Measurements from ENCODE around the gene SLIT3. TPM values are rescaled to one million over a fixed set of nuclear protein-coding genes. Genes with fewer than 3 reads are reported as not detected.

The SLIT3 gene
- total RNA-seq, 4 donors from 2014 or later: 10.8 to 30.8 (median 18.4) TPM

DNA sequence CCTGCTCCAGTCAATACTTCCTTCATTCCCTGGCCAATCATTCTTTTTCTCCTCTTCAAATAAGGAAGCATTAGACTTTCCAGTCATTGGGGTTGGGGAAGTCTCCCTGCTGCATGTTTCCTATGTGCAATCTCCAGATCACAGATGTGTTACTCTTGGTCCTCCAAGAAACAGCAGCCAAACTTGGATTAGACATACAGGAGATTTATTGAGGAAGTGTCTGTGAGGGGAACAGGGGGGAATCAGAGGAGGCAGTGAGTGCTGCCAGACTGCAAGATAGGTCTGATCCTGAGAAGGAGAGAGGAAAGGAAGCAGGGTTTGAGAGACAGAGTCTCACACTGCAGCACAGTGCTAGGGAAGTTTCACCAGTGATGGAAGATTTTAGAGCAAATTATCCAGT lies 40.6 kb upstream of the SLIT3 start:
- Histone ChIP-seq H3K27me3 (no peaks in the 10 kb centered on the region), H3K4me3 (no peak overlapping the region), H3K27ac (no peak overlapping the region), H3K36me3 (no peaks in the 10 kb centered on the region), H3K4me1 (no peaks in the 10 kb centered on the region), H3K9me3 (no peaks in the 10 kb centered on the region)
- no peak for TF ChIP-seq POLR2A (IDR thresholded peaks at IDR 0.05)
- TF ChIP-seq, protein P1, sequence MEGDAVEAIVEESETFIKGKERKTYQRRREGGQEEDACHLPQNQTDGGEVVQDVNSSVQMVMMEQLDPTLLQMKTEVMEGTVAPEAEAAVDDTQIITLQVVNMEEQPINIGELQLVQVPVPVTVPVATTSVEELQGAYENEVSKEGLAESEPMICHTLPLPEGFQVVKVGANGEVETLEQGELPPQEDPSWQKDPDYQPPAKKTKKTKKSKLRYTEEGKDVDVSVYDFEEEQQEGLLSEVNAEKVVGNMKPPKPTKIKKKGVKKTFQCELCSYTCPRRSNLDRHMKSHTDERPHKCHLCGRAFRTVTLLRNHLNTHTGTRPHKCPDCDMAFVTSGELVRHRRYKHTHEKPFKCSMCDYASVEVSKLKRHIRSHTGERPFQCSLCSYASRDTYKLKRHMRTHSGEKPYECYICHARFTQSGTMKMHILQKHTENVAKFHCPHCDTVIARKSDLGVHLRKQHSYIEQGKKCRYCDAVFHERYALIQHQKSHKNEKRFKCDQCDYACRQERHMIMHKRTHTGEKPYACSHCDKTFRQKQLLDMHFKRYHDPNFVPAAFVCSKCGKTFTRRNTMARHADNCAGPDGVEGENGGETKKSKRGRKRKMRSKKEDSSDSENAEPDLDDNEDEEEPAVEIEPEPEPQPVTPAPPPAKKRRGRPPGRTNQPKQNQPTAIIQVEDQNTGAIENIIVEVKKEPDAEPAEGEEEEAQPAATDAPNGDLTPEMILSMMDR (IDR thresholded peaks at IDR 0.05): no peak
- TF ChIP-seq EP300 (IDR thresholded peaks at IDR 0.05): no peak
- no peak for TF ChIP-seq POLR2AphosphoS5 (IDR thresholded peaks at IDR 0.05)
- no peak for DNase-seq (ENCODE audit: low spot score in 2 of 2)

DNA sequence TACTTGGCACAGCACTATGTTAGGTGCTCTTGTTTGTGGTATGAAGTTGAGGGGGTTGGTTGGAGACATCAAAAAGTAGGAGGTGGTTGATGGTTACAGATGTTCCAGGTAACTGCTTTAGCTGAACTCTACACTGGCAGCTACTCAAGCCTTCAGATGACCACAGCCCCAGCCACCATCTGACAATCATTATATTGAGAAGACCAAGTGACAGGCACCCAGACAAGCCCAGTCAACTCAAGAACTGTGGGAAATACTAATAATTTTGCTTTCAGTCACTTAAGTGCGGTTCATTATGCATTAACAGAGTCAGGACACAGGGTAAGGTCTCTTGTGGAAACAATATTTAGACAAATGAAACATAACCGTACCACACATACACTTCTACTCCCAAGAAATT lies 38.9 kb upstream of the SLIT3 start:
- DNase-seq (ENCODE audit: low spot score in 2 of 2): no peak
- Histone ChIP-seq H3K4me1 (no peaks in the 10 kb centered on the region), H3K27ac (no peak overlapping the region), H3K27me3 (no peaks in the 10 kb centered on the region), H3K4me3 (no peak overlapping the region), H3K36me3 (no peaks in the 10 kb centered on the region), H3K9me3 (no peaks in the 10 kb centered on the region)
- no peak for TF ChIP-seq POLR2AphosphoS5 (IDR thresholded peaks at IDR 0.05)
- TF ChIP-seq, protein P1 (IDR thresholded peaks at IDR 0.05): no peak
- TF ChIP-seq POLR2A (IDR thresholded peaks at IDR 0.05): no peak
- no peak for TF ChIP-seq EP300 (IDR thresholded peaks at IDR 0.05)
- WGBS: 97% methylated on average over 2 of the region's 2 CpGs

DNA sequence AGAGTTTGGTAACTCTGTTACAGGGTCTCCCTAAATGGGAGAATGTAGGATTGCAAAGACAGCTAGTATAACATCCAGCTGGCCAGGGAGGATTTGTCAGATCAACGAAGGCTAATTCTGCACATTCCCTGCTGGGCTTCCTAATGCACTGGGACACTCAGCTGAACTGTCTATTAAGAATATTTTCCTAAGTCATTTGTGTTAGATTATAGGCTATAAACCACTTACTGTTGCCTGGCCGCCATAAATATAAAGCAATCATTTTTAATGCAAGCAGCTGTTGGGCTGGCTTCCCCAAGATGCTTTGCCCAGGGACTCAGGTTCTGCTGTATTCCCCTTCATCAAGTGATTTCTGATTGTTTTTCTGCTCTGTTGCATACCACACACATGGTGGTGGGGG lies 35.3 kb upstream of the SLIT3 start:
- no peak for TF ChIP-seq POLR2AphosphoS5 (IDR thresholded peaks at IDR 0.05)
- TF ChIP-seq, protein P1 (IDR thresholded peaks at IDR 0.05): no peak
- TF ChIP-seq POLR2A (IDR thresholded peaks at IDR 0.05): no peak
- no peak for TF ChIP-seq EP300 (IDR thresholded peaks at IDR 0.05)
- no peaks in the 10 kb centered on the region for H3K9me3 ChIP-seq
- no peaks in the 10 kb centered on the region for H3K36me3 ChIP-seq
- no peak for DNase-seq (ENCODE audit: low spot score in 2 of 2)
- no peak overlapping the region for H3K27ac ChIP-seq
- H3K4me3 ChIP-seq: no peak overlapping the region
- 65% methylated on average over 2 of the region's 2 CpGs for WGBS
- no peaks in the 10 kb centered on the region for H3K27me3 ChIP-seq
- no peaks in the 10 kb centered on the region for H3K4me1 ChIP-seq

DNA sequence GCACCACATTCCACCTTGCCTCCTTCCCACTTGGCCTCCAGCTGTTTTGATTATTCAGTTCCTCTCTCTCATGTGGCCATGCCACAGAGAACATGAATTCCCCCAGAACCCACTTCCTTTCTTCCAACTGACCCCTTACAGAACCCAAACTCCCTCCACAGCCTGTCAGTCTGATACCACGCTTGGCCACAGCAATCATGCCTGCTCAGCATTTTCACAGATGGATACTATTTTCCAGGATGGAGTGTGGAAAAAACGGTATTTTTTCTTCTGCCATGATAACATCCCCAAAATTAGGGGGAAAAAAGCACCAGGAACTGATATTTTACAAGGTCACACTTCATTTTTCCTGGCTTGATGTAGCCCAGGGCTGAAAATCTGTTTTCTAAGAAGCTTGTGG lies 34.9 kb upstream of the SLIT3 start:
- Histone ChIP-seq H3K4me1 (no peaks in the 10 kb centered on the region), H3K27ac (no peak overlapping the region), H3K4me3 (no peak overlapping the region), H3K9me3 (no peaks in the 10 kb centered on the region), H3K27me3 (no peaks in the 10 kb centered on the region), H3K36me3 (no peaks in the 10 kb centered on the region)
- DNase-seq (ENCODE audit: low spot score in 2 of 2): no peak
- TF ChIP-seq POLR2AphosphoS5 (IDR thresholded peaks at IDR 0.05): no peak
- no peak for TF ChIP-seq EP300 (IDR thresholded peaks at IDR 0.05)
- TF ChIP-seq, protein P1 (IDR thresholded peaks at IDR 0.05): no peak
- no peak for TF ChIP-seq POLR2A (IDR thresholded peaks at IDR 0.05)
- 75% methylated on average over 2 of the region's 2 CpGs for WGBS

DNA sequence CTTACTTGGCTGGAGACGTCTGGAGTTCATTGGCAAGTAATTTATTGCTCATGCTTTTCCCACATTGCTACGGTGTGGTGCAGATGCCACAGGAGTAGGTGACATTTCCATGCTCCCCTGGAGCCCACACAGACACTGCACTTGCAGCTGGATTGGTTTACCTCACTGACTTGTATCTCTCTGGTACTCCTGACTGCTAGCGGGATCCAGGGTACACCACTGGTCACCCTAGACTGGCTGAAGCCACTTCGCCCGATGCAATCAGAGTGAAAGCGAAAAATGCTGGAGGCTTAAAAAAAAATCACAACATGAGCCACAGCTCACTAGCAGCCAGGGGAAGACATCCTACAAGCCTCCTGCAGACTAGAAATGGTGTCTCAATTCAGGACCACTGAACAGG lies 32.6 kb upstream of the SLIT3 start:
- Histone ChIP-seq H3K27me3 (no peaks in the 10 kb centered on the region), H3K36me3 (no peaks in the 10 kb centered on the region), H3K27ac (no peak overlapping the region), H3K9me3 (no peaks in the 10 kb centered on the region), H3K4me1 (no peaks in the 10 kb centered on the region), H3K4me3 (no peak overlapping the region)
- WGBS: 68% methylated on average over 6 of the region's 6 CpGs
- no peak for DNase-seq (ENCODE audit: low spot score in 2 of 2)
- TF ChIP-seq, protein P1 (IDR thresholded peaks at IDR 0.05): no peak
- no peak for TF ChIP-seq EP300 (IDR thresholded peaks at IDR 0.05)
- no peak for TF ChIP-seq POLR2A (IDR thresholded peaks at IDR 0.05)
- no peak for TF ChIP-seq POLR2AphosphoS5 (IDR thresholded peaks at IDR 0.05)

Measured in suprapubic skin (tissue), 4 donors.